GM19240 (cell line): ENCODE data around the gene DST.

Source experiments
- DNase-seq: peaks from one replicate; pipeline ENCODE4 v3.0.0; 2011; ENCODE audit warnings: low spot score; ENCODE audit not compliant: insufficient read length

DST gene

DNA sequence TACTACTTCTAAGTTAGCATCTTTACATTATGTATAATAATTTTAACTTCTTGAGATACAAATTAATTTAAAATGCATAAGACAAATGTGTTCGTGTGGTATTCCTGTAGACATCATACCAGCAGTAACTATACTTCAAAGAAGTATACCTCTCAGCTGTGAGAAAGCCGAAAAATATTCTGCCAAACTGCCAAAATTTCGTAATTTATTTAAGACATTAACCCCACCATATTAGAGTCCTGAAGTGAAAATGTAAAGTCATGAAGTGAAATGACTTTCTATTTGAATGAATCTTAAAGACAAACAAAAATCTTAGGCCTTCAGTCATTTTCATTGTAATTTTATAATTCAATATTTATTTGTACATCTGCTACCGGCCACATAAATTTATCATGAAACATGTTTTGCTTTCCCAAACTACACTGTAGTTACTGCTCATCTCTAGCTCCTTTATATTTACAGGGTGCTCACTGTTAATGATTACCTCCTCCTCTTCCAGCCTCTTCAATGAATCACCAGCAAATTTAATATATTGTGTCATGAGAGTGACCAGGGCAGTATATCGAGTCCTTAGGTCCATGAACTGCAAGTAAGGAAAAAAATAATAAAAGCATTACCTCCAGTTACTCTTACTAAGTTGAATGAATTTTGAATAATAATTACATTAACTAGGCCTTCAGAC is 18.5 kb downstream of the DST start:
- DNase-seq, result no peak

DNA sequence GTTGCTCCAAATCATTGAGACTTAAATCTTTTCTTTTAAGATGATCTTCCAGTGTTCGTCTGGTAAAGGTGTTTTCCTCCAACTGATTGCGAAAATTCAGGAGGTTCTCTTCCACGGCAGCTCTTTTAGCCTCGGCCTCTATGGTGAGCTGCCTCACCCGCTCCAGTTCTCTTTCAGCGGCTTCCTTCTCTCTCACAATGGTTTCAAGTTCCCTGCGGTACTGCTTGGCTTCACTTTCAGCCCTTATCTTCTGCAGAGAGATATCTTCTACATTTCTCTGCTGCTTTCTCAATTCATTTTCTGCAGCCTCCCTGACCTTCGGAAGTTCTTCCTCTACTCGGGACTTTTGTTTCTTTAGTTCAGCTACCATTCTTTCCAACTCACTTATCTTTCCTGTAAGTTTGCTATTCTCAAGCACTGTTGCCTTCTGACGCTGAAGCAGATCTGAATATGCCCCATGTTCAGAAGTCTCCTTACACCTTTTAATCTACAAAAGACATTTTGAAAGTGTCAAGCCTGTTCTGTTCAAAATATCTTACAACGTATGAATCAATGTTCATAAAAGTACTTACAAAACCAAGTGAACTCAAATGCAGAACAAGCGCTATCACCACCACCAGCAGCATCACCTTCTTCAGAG is 22.3 kb downstream of the DST start:
- no peak for DNase-seq

DNA sequence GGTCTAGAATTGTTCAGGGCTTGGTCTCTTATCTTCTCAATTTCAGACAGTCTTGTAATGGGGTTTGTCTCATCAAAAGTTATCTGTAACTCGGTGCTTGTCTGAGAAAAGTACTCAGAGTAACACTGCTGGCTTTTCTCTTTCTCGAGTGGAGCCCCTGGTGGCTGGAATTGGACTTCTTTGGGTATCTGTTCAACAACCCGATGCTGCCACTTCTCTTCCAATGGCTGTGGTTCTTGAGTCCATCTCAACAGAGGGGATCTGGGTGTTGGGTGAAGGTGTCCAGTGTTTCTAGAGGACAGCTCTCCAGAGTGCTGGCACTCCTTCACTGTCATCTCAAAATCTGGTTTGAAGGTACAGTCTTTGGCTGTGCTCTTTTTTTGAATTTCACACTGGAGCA is 24.6 kb downstream of the DST start:
- no peak for DNase-seq

DNA sequence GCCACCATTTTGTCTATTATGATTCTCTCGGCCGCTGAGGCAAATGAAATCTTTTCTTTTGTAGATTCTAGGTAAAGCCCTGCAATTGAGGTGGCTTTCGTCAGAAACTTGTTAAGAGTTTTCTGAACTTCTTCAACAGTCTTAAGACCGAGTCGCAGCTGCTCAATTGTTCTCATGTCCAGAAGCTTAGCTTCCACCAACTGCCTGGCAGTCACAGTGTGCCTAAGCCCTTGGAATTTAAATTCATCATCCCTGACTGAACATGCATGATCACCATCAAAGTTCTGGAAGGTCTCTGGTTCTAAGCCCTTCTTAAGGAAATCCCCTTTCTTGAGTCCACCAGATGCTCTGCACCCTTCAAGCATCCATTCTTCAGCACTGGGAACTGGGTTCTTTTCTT is 25.7 kb downstream of the DST start:
- DNase-seq, result no peak

DNA sequence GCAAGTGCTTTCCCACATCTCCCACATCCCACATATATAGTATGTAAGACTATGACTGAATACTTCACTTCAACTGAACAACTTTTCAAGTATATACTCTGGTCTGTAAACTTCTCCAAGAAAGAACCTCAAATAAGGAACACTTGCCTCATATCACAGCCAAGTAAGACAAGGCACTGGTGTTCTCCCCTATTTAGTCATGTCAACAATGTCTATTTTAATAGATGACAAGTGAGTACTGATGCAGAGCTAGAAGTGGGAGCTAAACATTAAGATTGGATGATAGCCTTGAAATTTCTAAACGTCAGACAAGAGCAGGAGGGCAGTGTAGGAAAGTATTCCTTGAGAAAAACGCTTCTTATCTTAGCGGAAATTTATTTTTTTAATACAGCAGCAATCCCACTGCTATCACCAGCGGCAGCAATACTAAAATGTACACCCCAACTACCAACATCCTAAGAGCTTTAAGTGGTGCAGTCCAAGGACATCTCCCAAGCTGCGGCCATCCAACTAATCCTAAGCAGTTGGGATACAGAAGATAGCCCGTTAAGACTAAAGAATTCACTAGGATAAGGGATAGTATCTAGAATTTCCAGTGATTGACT is 29.3 kb downstream of the DST start:
- no peak for DNase-seq

DNA sequence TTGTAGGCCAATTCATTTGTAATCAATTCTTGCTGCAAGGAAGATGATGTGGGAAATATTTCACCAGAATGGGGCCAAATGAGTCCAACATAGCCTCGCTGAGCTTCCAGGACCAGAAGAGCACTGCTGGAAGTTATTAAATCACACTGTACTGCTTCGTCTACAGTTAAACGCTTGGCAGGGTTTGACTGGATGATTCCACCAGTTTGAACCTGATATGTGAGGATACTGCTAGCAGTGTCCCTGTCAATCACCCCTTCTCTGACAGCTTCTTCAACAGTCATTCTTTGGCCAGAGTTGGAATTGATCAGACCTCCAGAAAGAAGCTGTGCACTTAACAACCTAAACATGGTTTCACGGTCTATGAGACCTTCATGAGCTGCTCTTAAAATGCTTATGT is 34.4 kb downstream of the DST start:
- no peak for DNase-seq

DNA sequence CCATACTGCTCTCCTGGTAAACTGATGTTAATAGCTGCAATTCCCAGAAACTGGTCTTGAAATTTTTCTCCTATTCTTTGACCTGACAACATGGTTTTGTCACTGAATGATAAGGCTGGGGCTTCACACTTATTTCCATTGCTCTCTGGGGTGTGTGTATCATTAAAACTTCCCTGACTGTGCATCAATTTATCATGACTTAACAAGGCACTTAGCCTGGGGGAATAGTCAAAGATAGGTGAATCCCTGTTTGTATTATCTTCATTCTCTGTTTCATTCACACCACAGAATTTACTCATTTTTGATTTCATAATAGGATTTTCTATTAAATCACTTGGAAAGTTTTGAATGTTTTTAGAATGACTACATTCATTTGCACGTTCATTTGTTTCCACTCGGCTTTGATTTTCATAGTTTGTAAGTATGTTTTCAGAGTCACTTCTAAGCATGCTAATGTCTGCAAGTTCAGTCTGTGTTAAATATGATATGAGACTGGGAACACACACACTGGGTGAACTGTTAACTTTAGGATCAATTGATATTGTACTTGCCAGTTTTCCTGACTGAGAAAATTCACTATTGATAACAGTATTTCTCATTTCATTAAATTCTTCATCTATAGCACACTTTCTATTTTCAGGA is 35.5 kb downstream of the DST start:
- no peak for DNase-seq

DNA sequence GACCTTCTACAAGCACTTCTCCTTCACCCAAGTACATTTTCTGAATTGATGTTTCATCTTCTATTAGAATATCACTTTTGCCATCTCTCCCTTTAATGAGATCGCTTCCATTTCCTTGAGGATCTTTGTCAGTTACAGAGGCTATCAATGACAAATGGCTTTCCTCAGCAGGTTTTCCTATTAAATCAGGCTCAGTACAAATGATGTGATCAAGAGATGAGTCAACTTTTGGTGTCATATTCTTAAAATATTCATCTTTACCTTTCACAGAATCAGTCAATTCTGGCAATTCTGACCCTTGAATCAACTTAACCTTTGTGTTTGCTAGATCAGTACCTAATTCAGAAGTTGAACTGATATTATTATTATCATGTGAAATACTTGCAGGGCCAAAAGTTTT is 37.3 kb downstream of the DST start:
- DNase-seq, result no peak

DNA sequence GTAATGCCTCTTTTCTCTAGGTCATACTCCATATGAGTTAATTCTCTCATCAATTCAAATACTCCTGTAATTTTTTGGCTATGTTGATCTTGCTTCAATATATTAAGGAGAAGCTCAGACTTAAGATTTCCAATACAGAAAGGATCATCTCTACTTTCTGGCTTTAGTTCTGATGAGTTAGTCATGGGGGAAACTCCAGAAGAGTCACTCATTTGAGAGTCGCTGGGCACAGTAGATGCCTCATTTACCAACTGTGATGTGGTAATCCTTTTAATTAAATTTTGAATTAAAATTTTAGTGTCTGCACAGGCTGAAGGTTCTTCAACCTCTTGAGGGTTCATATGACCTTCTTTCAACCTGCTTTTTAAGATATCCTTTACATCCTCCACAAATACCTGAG is 38.5 kb downstream of the DST start:
- no peak for DNase-seq

DNA sequence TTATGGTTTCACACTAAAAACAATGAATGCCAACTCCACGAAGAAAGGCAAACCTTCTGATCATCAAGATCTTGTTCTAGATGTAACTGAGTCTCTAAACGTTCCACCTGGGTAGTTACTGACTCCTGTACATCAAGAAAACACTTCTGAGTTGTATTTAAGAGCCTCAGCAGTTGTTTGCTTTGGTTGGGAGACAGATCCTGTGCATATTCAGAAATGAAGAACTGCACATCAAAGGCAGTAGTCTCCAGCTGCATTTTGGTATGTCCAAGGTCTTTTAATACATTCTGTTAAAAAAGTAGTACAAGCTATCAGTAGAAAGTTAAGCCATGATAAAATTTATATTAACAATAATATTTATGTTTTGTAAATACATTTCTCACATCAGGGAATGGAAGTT is 41.3 kb downstream of the DST start:
- no peak for DNase-seq

DNA sequence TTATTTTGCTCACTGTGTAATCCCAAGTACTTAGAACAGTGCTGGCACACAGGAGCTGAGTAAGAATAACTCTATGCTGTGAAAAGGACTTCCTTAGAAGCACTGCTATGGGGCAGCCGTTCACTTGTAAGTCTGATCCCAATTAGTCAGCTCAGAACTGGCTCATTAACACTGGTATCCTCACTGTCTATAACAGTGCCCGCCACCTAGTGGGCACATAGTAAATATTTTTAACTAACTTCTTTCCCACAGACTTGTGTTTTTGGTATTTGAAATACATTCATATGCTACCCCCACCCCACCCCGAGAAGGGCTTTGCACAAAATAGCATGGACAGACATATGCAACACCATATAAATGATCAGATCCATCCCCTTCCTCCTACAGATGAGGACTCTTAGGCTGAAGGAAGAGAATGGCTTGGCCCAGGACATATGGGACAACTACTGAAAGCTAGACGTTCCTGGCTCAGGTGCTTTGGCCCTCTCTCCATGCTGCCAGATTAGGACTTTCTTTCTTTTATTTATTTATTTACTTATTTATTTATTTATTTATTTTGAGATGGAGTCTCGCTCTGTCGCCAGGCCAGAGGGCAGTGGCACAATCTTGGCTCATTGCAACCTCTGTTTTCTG is 47.1 kb downstream of the DST start:
- no peak for DNase-seq

DNA sequence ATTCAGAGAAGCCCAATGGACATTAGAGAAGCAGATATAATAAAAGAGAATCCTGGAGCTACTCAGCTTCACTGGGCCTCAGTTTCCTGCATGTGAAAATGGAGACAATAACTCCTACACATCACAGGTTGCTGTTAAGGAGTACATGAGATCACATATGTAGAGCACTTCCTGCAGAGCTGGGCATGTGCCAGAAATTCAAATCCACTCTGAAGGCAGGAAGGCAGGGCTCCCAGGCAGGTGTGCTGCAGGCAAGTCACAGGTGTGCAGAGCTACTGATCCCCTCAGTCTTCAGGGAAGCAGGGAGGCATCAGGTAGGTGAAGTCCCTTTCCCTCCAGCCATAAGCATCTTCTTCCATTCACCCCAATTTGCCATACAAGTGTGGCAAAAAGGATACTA is 48.0 kb downstream of the DST start:
- no peak for DNase-seq

DNA sequence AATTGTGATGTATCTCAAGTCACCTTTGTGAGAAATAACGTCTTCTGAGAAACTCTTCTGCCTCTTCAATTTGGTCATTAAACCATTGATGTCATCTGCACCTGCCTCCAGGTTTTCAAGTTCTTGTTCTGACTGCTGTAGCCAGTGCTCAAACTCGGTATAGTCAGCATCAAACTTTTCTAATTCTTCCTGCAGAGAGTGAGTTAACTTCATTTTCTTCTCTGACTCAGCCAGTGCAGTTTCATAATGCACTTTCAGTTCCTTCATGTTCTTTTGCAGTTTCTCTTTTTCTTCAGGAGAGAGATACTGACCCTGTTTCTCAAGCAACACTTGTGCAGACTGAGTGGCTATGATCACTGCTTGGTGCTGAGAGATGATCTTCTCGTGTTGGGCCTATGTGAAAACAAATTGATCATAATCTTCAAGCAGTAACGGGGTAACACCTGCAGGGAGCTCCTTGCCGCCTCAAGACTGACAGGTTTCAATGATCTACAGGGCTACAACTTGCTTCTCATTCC is 48.8 kb downstream of the DST start:
- peak; percentile 38 for DNase-seq

DNA sequence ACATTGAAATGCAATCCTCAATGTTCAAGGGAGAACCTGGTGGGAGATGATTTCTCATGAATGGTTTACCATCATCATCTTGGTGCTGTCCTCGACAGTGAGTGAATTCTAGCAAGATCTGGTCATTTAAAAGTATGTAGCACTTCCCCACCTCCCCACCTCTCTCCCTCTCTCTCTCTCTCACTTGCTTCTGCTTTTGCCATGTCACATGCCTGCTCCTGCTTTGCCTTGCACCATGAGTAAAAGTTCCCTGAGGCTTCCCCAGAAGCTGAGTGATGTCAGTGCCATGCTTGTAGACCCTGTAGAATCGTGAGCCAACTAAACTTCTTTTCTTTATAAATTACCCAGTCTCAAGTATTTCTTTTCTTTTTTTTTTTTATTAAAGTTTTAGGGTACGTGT is 60.5 kb downstream of the DST start:
- DNase-seq, result no peak

DNA sequence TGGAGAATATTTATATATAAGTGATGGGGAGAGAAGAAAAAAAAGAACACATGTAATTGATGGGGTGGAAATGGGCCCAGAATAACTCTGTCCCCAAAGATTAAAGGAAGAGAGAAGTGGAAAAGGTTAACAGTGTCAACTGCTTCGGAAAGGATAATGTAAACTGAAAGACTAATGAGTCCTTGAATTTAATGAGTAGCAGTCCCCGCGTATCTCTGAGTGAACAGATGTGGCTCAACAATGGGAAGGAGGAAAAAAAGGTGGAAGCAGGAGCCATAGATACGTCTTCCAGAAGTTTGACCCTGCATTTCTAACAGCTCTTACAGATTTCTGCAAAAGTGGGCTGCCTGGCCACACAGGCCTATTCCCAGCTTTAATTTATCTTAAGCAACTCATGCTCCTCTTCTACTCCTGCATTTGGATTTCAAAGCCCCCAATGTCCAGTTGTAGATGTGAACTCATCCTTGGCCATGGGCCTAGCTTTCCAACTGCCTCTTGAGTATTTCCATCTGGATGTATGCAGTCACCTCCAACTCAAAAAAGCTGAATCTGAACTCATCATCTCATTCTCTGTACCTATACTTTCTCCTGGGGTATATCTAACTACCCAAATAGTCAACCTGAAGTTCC is 61.3 kb downstream of the DST start:
- no peak for DNase-seq

DNA sequence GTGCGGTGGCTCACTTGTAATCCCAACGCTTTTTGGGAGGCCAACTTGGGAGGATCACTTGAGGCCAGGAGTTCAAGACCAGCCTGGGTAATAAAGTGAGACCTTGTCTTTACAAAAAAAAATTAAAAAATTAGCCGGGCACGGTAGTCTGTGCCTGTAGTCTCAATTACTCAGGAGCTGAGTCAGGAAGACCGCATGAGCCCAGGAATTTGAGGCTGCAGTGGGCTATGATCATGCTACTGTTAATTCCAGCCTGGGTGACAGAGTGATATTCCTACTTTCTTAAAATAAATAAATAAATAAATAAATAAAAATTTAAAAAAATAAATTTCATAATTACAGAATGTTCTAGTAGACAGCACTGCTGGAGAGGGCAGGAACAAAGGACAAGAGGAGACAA is 62.4 kb downstream of the DST start:
- DNase-seq, result no peak

DNA sequence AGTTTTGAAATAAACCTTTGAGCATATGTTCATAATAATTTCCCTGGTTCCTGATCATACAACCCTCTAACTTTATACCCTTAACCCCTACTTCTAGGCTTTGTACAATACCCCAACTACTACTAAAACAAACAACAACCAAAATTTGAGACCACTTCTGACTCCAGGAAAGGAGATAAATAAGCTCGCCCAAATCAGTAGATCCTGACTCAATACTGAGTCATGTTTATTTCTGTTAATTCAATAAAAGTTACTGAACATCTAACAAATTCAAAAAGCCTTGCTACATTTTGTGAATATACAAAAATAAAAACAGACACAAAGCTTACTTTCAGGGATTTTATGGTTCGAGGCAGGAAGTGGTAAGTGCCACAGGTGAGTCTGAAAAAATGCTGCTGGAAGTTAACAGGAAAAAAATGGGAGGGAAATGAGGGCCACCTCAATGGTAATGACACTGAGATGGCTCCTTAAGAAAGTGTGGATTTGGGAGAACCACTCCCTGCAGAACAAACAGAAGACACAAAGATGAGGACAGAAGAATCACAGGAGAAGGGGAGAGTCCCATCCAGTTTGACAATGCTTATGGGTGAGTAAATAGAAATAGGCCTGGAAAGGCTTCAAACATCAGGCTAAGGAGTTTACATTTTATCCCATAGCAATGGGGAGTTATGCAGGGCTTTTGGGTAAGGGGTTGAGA is 63.4 kb downstream of the DST start:
- no peak for DNase-seq

DNA sequence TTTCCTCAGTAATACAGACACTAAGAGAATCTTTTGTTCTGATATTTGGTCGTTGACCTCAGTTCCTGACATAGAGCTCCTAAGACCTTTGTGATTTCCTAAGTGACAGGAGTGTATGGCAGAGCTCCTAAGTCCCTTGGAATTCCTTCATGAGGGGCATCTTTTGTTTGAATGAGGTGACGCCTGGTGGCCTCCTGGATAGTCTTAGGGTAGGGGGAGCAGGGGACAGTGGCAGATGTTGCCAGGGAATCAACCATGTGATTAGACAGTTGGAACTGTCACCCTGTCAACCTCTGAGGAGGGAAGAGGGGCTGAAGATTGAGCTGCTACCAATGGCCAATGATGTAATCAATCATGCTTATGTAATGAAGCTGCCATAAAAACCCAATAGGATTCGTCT is 67.0 kb downstream of the DST start:
- DNase-seq, result no peak

DNA sequence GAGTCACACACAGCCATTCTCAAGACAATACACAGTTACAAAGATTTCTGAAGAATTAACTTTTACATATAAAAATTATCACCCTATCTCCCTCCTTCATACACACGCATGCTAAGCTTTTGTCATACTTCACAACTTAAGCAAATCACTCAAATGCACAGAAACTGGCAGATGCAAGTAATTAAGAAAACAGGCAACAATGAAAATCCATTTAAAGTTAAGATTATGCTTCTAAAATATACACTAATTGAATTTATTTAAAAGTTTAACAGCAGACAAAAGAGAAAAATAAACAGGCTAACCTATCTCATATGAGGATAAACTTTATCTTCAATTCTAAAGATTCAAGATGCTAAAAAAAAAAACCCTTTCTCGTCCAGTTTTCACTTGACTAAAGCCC is 68.4 kb downstream of the DST start:
- no peak for DNase-seq

DNA sequence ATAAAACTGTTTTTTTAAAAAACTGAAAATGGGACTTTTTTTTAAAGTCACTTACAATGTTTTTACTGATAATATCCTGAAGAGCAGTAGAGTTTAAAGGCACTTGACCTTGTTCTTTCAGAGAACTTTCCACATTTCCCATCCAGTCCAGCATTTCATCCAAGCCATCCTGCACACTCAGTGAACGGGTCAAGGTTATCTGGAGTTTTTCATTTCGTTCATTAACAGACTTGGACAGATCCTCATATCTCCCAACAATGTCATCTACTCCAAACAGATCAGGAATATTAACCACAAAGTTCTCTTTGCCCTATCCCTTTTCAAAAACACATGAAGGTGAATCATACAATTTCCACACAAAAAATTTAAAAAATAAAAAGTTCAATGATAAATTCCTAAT is 69.1 kb downstream of the DST start:
- no peak for DNase-seq
